ENCODE results near the gene HOXC9.

Gene HOXC9

DNA sequence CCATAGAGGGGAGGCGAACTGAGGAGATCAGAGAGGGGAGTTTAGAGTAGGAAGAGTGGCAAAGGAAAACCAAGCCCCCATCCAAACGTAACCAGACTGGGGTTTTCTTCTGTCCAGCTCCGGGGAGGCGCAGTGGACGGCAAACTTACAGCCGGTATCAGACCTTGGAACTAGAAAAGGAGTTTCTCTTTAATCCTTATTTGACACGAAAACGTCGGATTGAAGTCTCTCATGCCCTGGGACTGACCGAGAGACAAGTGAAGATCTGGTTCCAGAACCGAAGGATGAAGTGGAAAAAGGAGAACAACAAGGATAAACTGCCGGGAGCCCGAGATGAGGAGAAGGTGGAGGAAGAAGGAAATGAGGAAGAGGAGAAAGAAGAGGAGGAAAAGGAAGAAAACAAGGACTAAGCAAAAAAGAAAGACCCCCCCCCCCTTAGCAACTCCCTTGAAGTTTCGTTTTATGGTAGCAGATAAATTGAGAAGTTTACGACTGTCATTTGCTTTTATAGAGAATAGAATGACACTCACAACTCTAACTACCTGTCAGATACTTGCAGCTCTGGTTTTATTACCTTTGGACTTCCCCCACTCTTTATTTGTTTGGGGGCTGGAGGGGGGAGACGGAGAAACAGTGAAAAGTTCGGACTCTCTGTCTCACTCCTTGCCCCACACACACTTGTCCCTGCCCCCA lies 11.2 kb downstream of the HOXC9 start:
- no peak for TF ChIP-seq TAF1 (IDR thresholded peaks at IDR 0.05; ENCODE audit: borderline replicate concordance, insufficient read depth, low read length)
- no peak for TF ChIP-seq SIN3A (IDR thresholded peaks at IDR 0.05; ENCODE audit: borderline replicate concordance, insufficient read depth, low read length)
- TF ChIP-seq FOXP2 (optimal IDR thresholded peaks at IDR 0.05; ENCODE audit: borderline replicate concordance, extremely low read depth, extremely low read length, insufficient read depth) = no peak

DNA sequence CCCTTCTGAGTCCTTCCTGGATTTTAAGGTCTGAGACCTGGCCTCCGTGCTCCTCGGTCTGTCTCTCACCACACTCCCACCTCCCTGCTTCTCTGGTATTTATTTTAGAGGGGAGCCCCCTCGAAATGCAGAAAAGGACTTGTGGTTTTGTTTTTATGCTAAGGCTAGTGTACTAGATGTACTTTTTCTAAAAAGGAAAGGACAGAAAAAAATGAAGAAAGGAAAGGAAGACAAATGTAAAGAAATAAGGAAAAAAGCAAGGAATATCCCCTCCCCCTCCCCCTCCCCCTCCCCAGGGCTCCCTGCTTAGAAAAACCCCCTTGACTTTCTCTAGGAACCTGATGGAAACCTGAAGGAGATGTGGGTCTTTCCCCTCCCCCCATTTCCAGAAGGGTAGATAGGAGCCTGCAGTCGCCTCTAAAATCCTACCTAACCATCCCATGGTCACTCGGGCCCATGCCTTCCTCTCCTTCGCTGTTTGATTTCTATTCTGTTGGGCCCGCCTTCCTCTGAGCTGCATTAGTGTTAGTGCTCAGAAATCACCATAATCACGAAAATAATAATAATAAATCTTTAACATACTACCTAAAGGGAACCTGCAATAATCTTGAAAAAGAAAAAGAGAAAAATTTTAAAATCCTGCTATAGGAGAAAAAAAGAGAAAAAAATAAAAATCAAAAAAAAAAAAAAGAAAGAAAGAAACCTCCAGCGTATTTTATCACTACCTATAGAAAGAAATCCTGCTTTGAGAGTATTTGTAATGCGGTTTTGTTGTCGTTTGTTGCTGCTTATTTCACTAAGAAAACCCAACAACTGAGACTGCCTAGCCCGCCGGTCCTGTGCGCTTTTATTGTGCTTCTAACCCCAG lies 11.9 kb downstream of the HOXC9 start:
- TF ChIP-seq, protein P1, sequence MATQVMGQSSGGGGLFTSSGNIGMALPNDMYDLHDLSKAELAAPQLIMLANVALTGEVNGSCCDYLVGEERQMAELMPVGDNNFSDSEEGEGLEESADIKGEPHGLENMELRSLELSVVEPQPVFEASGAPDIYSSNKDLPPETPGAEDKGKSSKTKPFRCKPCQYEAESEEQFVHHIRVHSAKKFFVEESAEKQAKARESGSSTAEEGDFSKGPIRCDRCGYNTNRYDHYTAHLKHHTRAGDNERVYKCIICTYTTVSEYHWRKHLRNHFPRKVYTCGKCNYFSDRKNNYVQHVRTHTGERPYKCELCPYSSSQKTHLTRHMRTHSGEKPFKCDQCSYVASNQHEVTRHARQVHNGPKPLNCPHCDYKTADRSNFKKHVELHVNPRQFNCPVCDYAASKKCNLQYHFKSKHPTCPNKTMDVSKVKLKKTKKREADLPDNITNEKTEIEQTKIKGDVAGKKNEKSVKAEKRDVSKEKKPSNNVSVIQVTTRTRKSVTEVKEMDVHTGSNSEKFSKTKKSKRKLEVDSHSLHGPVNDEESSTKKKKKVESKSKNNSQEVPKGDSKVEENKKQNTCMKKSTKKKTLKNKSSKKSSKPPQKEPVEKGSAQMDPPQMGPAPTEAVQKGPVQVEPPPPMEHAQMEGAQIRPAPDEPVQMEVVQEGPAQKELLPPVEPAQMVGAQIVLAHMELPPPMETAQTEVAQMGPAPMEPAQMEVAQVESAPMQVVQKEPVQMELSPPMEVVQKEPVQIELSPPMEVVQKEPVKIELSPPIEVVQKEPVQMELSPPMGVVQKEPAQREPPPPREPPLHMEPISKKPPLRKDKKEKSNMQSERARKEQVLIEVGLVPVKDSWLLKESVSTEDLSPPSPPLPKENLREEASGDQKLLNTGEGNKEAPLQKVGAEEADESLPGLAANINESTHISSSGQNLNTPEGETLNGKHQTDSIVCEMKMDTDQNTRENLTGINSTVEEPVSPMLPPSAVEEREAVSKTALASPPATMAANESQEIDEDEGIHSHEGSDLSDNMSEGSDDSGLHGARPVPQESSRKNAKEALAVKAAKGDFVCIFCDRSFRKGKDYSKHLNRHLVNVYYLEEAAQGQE (IDR thresholded peaks at IDR 0.05; ENCODE audit: insufficient read depth in 1 of 2, low read depth in 2 of 2, low read length in 2 of 2) = no peak
- TF ChIP-seq FOXP2 (optimal IDR thresholded peaks at IDR 0.05; ENCODE audit: borderline replicate concordance, extremely low read depth, extremely low read length, insufficient read depth) = no peak

DNA sequence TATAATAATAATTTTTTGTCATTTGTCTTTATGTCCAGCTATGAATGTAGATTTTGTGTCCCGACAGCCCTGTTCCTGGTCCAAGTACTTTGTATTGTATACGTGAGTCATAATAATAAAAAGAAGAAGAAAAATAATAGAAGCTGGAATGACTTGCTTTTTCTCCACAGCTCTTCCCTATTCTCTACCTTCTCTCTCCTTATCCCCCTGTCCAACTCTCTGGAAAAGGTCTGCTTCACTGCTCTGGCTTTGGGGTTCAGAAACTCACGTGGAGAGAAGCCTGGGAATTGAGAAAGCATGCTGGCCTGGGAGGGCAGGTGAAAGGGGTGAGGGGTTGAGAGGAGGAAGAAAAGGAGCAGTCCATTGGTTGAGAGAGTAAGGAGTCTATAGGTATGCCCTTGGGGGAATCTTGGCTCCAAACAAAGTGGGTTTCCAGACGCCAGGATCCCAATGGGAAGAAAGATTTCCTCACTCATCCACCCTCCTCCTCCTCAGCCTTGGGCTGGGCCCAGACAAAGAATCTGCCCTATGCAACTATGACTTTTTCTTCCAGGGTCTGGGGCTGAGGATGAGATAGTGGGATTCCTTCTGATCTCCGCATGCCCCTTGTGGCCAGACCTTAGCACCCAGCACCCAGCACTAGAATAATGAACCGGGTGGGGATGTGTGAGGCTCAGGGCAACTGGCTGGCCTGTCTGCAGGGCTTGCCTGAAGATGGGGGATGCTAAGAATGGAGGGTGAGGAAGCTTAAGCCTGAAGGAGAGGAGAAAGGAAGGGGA lies 12.9 kb downstream of the HOXC9 start:
- TF ChIP-seq TAF1 (IDR thresholded peaks at IDR 0.05; ENCODE audit: borderline replicate concordance, insufficient read depth, low read length) (no peak), POLR2AphosphoS5 (IDR thresholded peaks at IDR 0.05; ENCODE audit: low read depth, low read length) (no peak), SIN3A (IDR thresholded peaks at IDR 0.05; ENCODE audit: borderline replicate concordance, insufficient read depth, low read length) (no peak), FOXP2 (optimal IDR thresholded peaks at IDR 0.05; ENCODE audit: borderline replicate concordance, extremely low read depth, extremely low read length, insufficient read depth) (no peak)
- TF ChIP-seq, protein P1 (IDR thresholded peaks at IDR 0.05; ENCODE audit: insufficient read depth in 1 of 2, low read depth in 2 of 2, low read length in 2 of 2) = no peak

DNA sequence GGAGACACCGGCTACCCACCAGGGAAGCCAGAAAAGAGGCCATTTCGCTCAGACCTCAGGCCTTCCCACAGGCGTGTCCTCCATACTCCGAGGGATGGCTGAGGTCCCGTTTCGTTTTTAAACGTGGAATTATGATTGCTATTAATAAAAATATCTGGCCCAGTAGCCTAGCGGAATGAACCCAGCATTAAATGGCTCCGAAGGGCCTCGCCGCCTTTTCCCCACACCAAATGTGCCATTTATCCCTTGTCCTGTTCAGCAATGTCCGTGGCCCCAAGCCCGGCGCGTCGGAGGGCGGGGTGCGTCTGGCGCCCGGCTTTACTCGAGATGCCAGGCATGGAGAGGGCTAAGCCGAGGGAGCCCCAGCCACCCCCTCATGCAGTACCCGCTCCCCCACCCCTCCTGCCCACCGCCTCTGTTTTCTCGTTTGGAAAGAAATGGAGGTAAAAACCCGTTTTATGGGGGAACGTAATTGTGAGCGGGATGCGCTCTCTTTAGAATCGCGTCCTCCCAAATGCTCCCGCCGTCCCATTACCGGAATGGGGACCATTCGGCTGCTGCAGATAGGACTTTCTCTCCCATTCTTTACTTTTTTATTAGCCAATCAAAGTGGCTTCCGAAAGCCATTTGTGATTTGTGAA lies 14.5 kb downstream of the HOXC9 start:
- no peak for TF ChIP-seq SIN3A (IDR thresholded peaks at IDR 0.05; ENCODE audit: borderline replicate concordance, insufficient read depth, low read length)

DNA sequence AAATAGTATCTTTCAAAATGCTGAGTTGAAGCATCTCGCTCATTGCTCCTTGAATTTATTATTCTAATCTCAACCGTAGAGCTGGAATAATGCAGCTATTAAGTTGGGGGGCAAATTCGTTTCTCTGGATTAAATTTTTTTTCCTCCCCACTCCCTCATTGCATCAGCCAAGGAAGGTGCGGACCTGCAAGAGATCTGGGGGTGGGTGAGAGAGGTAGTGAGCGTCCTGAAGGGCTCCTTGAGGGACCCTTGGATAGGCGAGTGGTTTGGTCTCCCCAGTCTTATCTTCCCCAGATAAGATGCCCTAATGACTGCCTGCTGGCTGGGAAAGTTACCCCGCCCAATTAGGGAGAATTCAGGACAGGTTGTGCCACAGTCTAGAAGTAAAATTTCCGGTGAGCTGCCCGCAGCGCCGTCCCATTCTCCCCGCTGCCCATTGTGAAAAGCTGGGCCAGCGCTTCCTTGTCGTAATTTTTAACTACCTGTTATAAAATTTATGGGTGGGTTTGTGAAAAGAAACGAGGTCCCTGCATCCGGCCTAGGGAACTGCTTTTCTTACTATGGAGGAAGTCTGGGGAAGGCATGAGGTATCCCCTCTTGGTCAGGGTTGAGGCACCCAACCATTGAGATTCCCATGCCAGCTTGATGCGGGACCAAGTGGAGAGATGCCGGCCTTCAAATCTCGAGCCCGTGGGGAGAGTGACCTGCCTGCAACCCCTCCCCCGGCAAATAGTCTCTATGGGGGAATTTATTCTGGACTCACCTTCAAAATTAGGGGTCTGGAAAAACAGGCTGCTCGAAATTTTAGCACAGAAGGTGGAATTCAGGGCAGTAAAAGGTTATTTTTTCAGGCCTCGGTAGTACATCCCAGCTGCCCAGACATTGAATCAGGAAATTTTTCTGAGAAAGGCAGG lies 15.3 kb downstream of the HOXC9 start:
- TF ChIP-seq TAF1 (IDR thresholded peaks at IDR 0.05; ENCODE audit: borderline replicate concordance, insufficient read depth, low read length) (no peak), SIN3A (IDR thresholded peaks at IDR 0.05; ENCODE audit: borderline replicate concordance, insufficient read depth, low read length) (no peak), FOXP2 (optimal IDR thresholded peaks at IDR 0.05; ENCODE audit: borderline replicate concordance, extremely low read depth, extremely low read length, insufficient read depth) (no peak)

DNA sequence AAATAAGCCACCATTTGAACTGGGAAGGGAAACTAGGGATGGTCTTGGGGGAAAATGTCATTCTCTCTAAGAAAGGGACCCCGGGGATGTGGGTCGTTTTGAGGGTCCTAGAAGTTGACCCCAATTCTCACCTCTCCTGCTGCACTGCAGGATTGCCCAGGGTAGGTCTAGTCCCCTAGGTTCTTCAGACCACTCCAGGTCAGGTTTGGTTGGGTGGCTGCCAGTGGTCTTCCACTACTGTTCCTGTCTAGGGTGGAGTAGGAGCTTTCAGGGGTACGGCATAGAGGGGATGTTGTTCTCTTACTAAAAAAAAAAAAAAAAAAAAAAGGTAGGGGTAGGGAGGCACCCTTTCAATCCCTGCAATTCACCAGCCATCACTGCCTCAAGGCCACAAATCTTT lies 16.1 kb downstream of the HOXC9 start:
- TF ChIP-seq SIN3A (IDR thresholded peaks at IDR 0.05; ENCODE audit: borderline replicate concordance, insufficient read depth, low read length) = no peak
- TF ChIP-seq TAF1 (IDR thresholded peaks at IDR 0.05; ENCODE audit: borderline replicate concordance, insufficient read depth, low read length) = no peak
- no peak for TF ChIP-seq FOXP2 (optimal IDR thresholded peaks at IDR 0.05; ENCODE audit: borderline replicate concordance, extremely low read depth, extremely low read length, insufficient read depth)
- no peak for TF ChIP-seq POLR2AphosphoS5 (IDR thresholded peaks at IDR 0.05; ENCODE audit: low read depth, low read length)
- TF ChIP-seq, protein P1 (IDR thresholded peaks at IDR 0.05; ENCODE audit: insufficient read depth in 1 of 2, low read depth in 2 of 2, low read length in 2 of 2) = no peak

Measured in PFSK-1 (cell line).